Neural progenitor cell (in vitro differentiated cells): ENCODE results near the gene WDR55.

Source experiments
- CTCF ChIP-seq: fragments of 200-600 bp; sonication (generic); IDR thresholded peaks from 2 replicates; pipeline ENCODE4 v1.5.1; 2017; ENCODE audit warnings: antibody characterized with exemption, mild to moderate bottlenecking
- EZH2phosphoT487 ChIP-seq: fragments of 200-600 bp; sonication (generic); IDR thresholded peaks from 2 replicates; pipeline ENCODE4 v1.6.1; 2017; ENCODE audit warnings: antibody characterized with exemption

DNA sequence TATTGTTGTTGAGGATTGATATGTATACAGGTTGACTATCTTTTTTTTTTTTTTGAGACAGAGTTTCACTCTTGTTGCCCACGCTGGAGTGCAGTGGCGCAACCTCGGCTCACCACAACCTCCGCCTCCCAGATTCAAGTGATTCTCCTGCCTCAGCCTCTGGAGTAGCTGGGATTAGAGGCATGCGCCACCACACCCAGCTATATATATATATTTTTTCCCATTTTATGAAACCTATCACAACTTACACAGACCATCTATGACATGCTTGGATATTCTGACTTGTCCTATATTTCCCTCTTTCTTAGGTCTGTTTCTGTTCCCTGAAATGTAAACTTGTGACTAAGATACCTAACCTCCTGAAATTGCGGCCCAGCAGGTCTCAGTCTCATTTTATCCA is 36.7 kb upstream of the WDR55 start:
- no peak for TF ChIP-seq CTCF
- no peak for TF ChIP-seq EZH2phosphoT487
